K562 (cell line): ENCODE measurements around the gene AP1G1. TPM values are rescaled to one million over a fixed set of nuclear protein-coding genes. Genes with fewer than 3 reads are reported as not detected.
A peak's percentile ranks its signal among the peaks of the same experiment; 100 is the strongest.
"Not testable (repeated sequence)": the region's sequence is repeated elsewhere in the genome, so short reads cannot be mapped to it uniquely, and the experiment has no call there.

Experiments used
- ATAC-seq: fragments of 200-7000 bp; cut with Tn5 transposase; 3 replicates; pipeline ENCODE4 v1.9.1; 2020; ENCODE audit warnings: moderate library complexity
- BruUV-seq: library from RNA; stranded (reverse); fragments of 400-500 nt; replicated peaks from 2 replicates; lab custom pipeline; 2021; lab: Mats Ljungman, UMichigan
- CTCF ChIA-PET: fragments of 300-600 bp; formaldehyde crosslinking; extraction: SDS; loops from one replicate; lab custom pipeline; 2021; ENCODE audit warnings: low intra/inter-chr PET ratio; lab: Yijun Ruan, JAX
- POLR2A ChIA-PET: fragments of 300-600, 350-650 bp; sonication (Branson Sonifier 250); formaldehyde crosslinking; extraction: SDS; loops from one replicate; lab custom pipeline; 2021; ENCODE audit warnings: antibody characterized with exemption, inconsistent platforms; lab: Yijun Ruan, JAX
- DNase-seq, 4 experiments: peaks; one replicate each; pipeline versions ENCODE4 v3.0.0 to v3.0.0-alpha.2; 2011 to 2018; ENCODE audit warnings: low spot score in 3 of 4, mixed read lengths in 3 of 4; ENCODE audit errors: extremely low read depth in 1 of 4
- FAIRE-seq: peaks from 2 replicates; lab custom pipeline; 2011; peaks lifted over from hg19 to GRCh38; lab: Jason Lieb, UNC
- H2AFZ ChIP-seq: 2 replicates; pipeline ENCODE4 v1.6.0; 2011; ENCODE audit warnings: low read depth, low read length, control low read depth, inconsistent platforms
- H3K27ac ChIP-seq: fragments of 200-600 bp; 3 replicates; pipeline ENCODE4 v1.8.0; 2011; ENCODE audit warnings: low read depth, mild to moderate bottlenecking, control low read depth, inconsistent platforms, low read length, moderate library complexity, mixed read lengths; ENCODE audit errors: extremely low read depth
- H3K27me3 ChIP-seq, 2 experiments: fragments of 300-600 bp in 1 of 2; 2 replicates in 1 of 2; 3 replicates in 1 of 2; pipeline versions ENCODE4 v1.6.0 to v1.8.0; 2011; ENCODE audit warnings: inconsistent platforms in 2 of 2, low read length in 2 of 2, mild to moderate bottlenecking in 1 of 2, mixed read lengths in 1 of 2, moderate library complexity in 1 of 2; ENCODE audit not compliant: control insufficient read depth in 2 of 2, insufficient read depth in 2 of 2
- H3K36me3 ChIP-seq: fragments of 300-600 bp; 3 replicates; pipeline ENCODE4 v1.8.0; 2011; ENCODE audit warnings: mild to moderate bottlenecking, low read length, inconsistent platforms; ENCODE audit not compliant: control insufficient read depth, insufficient read depth
- H3K4me1 ChIP-seq, 2 experiments: fragments of 200-600 bp in 1 of 2; replicated peaks in 1 of 2; 2 replicates in 1 of 2; 3 replicates in 1 of 2; pipeline versions ENCODE4 v1.5.1 to v1.8.0; 2011; ENCODE audit warnings: inconsistent platforms in 2 of 2, low read length in 2 of 2, mild to moderate bottlenecking in 1 of 2, mixed read lengths in 1 of 2, moderate library complexity in 1 of 2; ENCODE audit not compliant: control insufficient read depth in 2 of 2, insufficient read depth in 2 of 2
- H3K4me2 ChIP-seq: 2 replicates; pipeline ENCODE4 v1.6.1; 2011; ENCODE audit warnings: low read length, control low read depth, inconsistent platforms, mixed read lengths; ENCODE audit not compliant: insufficient read depth
- H3K4me3 ChIP-seq: fragments of 200-600 bp; sonication (generic), shearing (Covaris generic); 2 replicates; pipeline ENCODE4 v1.5.1; 2016; ENCODE audit warnings: control low read depth, inconsistent platforms
- H3K79me2 ChIP-seq: fragments of 200-600 bp; 3 replicates; pipeline ENCODE4 v1.8.0; 2011; ENCODE audit warnings: low read length, inconsistent platforms; ENCODE audit not compliant: control insufficient read depth, insufficient read depth
- H3K9ac ChIP-seq, 2 experiments: 2 replicates each; pipeline versions ENCODE4 v1.6.0 to v1.6.1; 2011; ENCODE audit warnings: low read depth in 2 of 2, low read length in 2 of 2, control low read depth in 1 of 2, inconsistent platforms in 1 of 2, mild to moderate bottlenecking in 1 of 2, mixed read lengths in 1 of 2; ENCODE audit not compliant: insufficient read depth in 1 of 2
- H3K9me1 ChIP-seq: one replicate; pipeline ENCODE4 v1.6.0; 2011; ENCODE audit warnings: inconsistent platforms, mild to moderate bottlenecking, low read length, moderate library complexity; ENCODE audit not compliant: control insufficient read depth, insufficient read depth
- H3K9me3 ChIP-seq: replicated peaks from 2 replicates; pipeline ENCODE4 v1.5.1; 2011; ENCODE audit warnings: low read depth, low read length, inconsistent platforms; ENCODE audit not compliant: control insufficient read depth, insufficient read depth
- H4K20me1 ChIP-seq: replicated peaks from 2 replicates; pipeline ENCODE4 v1.6.1; 2011; ENCODE audit warnings: low read length, inconsistent platforms, mixed read lengths; ENCODE audit not compliant: control insufficient read depth, insufficient read depth
- ADNP ChIP-seq: fragments of 200-800 bp; sonication (Bioruptor generic); IDR thresholded peaks from 2 replicates; pipeline ENCODE4 v1.6.1; 2016; ENCODE audit warnings: missing genetic modification characterization, missing compliant biosample characterization
- C11orf30 ChIP-seq: fragments of 450-650 bp; IDR thresholded peaks from 2 replicates; pipeline ENCODE4 v1.6.1; 2016; ENCODE audit warnings: low read depth, mild to moderate bottlenecking
- CEBPB ChIP-seq: fragments of 450-650 bp; IDR thresholded peaks from 2 replicates; pipeline ENCODE4 v1.6.1; 2016; ENCODE audit warnings: missing genetic modification characterization, missing compliant biosample characterization
- EGR1 ChIP-seq: fragments of 450-650 bp; conservative IDR thresholded peaks from 2 replicates; pipeline ENCODE4 v1.6.1; 2017; ENCODE audit warnings: mild to moderate bottlenecking
- KDM1A ChIP-seq, 2 experiments: fragments of 450-650 bp; IDR thresholded peaks; 2 replicates each; pipeline ENCODE4 v1.6.1; 2016; ENCODE audit warnings: mild to moderate bottlenecking in 2 of 2
- NFE2 ChIP-seq: IDR thresholded peaks from 2 replicates; pipeline ENCODE4 v1.6.1; 2014; ENCODE audit warnings: antibody characterized with exemption, low read depth
- ZNF316 ChIP-seq: fragments of 450-650 bp; IDR thresholded peaks from 2 replicates; pipeline ENCODE4 v1.6.1; 2016
- WGBS: fragments of 100-300 bp; shearing (Covaris generic); methylation state at CpG from one replicate; pipeline ENCODE4 v1.1.6; 2016; ENCODE audit warnings: low coverage, mixed read lengths; ENCODE audit not compliant: insufficient coverage; ENCODE audit errors: missing lambda C conversion rate; 5-methylcytosine and 5-hydroxymethylcytosine counted together
- in situ Hi-C: fragments of 300-500 bp; cut with MboI; formaldehyde crosslinking; loops from 4 replicates; pipeline ENCODE4 v1.15.0; 2018; ENCODE audit warnings: inconsistent platforms, mixed read lengths
- intact Hi-C: fragments of 100-400 bp; cut with micrococcal nuclease; formaldehyde crosslinking; loops from 2 replicates; pipeline ENCODE4 v1.14.2; 2022
- polyA plus RNA-seq, 8 experiments: library from polyadenylated mRNA; depleted of rRNA in 4 of 8; stranded (reverse) in 5 of 8; unstranded in 3 of 8; fragments of >200 nt; fragmentation: Nextera tagmentation in 2 of 8; fragmentation: Illumina TruSeq in 1 of 8; extraction: Ambion mirVana in 2 of 8; extraction: Trizol in 1 of 8; gene quantifications; 2 replicates each; pipeline versions ENCODE4 v1.2.1 to v1.2.3, GENCODE V29; 2011 to 2014; ENCODE audit warnings: inconsistent platforms in 1 of 8, missing spikeins in 1 of 8
- total RNA-seq, 7 experiments: library from RNA; depleted of rRNA in 6 of 7; stranded (reverse); fragments of >200 nt in 6 of 7; fragmentation: Illumina TruSeq in 2 of 7; extraction: Trizol in 2 of 7; gene quantifications; 2 replicates each; pipeline versions ENCODE4 v1.2.1 to v1.2.3, GENCODE V29; 2011 to 2021; ENCODE audit warnings: low replicate concordance in 1 of 7

Gene AP1G1
- total and polyA plus RNA-seq, 9 of the 15 experiments (the other 6 are each of a cell fraction or from before 2014, with no cell fraction given): 7.0 to 59.2 (median 42.0) TPM

GRCh38 chr16:71810155-71810530 is 1.5 kb upstream of the AP1G1 start:
- H4K20me1 ChIP-seq, H3K9me1 ChIP-seq, FAIRE-seq, H3K4me3 ChIP-seq, H3K4me1 ChIP-seq, H2AFZ ChIP-seq, ATAC-seq, CTCF ChIA-PET, in situ Hi-C loops, H3K27me3 ChIP-seq, BruUV-seq, intact Hi-C loops, H3K9me3 ChIP-seq: not testable (repeated sequence)
- TF ChIP-seq ZNF316: 0 out of 2 replicates have a peak, but pooled peaks have one; percentile 13
- TF ChIP-seq CEBPB (tag): peak; percentile 34; the same call in 1 of the 2 replicates
- TF ChIP-seq NFE2: peak; percentile 34; the same call in 1 of the 2 replicates
- TF ChIP-seq ADNP: peak; percentile 48; the same call in 1 of the 2 replicates
- peak; percentile 27 to 49; a peak in 2 of 4 replicates for TF ChIP-seq KDM1A (IDR thresholded peaks at IDR 0.05)
- TF ChIP-seq EGR1: peak; percentile 34; the same call in 1 of the 2 replicates
- TF ChIP-seq C11orf30: peak; percentile 21; the same call in 1 of the 2 replicates
- Histone ChIP-seq H3K79me2 (peaks cover 37% of the 10 kb centered on the region), H3K4me2 (peak overlapping the region; percentile 89), H3K9ac (peak overlapping the region in 1 of 2 experiments; percentile 71; a peak in 1 of 4 replicates), H3K36me3 (peaks cover 12% of the 10 kb centered on the region; the same call in 2 of the 3 replicates), H3K27ac (peak overlapping the region; percentile 93; the same call in 2 of the 3 replicates)
- DNase-seq: peak in 1 of 4 experiments; percentile 15
- WGBS: 80% methylated on average over 11 of the region's 11 CpGs
- POLR2A ChIA-PET: interaction anchor here (2.0 to 3.3 kb wide), 2 partner anchors 14 to 19 kb away, joined by 7 to 17 read pairs; no protein-coding TSS in a partner anchor
